Endothelial cell of umbilical vein (primary cell): Measurements from ENCODE around the gene CDK6. TPM values are rescaled to one million over a fixed set of nuclear protein-coding genes. Genes with fewer than 3 reads are reported as not detected.

ENCODE experiments used
- BruUV-seq: library from RNA; stranded (reverse); fragments of 400-500 nt; replicated peaks from 2 replicates; lab custom pipeline; 2021; lab: Mats Ljungman, UMichigan
- CTCF ChIA-PET: fragments of 300-600, 350-600 bp; sonication (Branson Sonifier 250); formaldehyde crosslinking; loops from one replicate; lab custom pipeline; 2021; ENCODE audit warnings: antibody characterized with exemption, inconsistent platforms; lab: Charles Lee
- POLR2A ChIA-PET: fragments of 300-600, 350-600 bp; sonication (Branson Sonifier 250); formaldehyde crosslinking; loops from one replicate; lab custom pipeline; 2021; ENCODE audit warnings: antibody characterized with exemption, inconsistent platforms; lab: Charles Lee
- DNase-seq: peaks from one replicate; pipeline ENCODE4 v3.0.0-alpha.2; 2011; ENCODE audit warnings: low read depth, low spot score
- FAIRE-seq: peaks from 2 replicates; lab custom pipeline; 2011; peaks lifted over from hg19 to GRCh38; lab: Jason Lieb, UNC
- H2AFZ ChIP-seq: 2 replicates; pipeline ENCODE4 v1.6.0; 2012; ENCODE audit warnings: low read depth, low read length, control low read depth, inconsistent platforms
- H3K27ac ChIP-seq: 2 replicates; pipeline ENCODE4 v1.5.1; 2011; ENCODE audit warnings: low read depth, mild to moderate bottlenecking, control low read depth, low read length, moderate library complexity; ENCODE audit not compliant: insufficient read depth
- H3K27me3 ChIP-seq, 2 experiments: 2 replicates each; pipeline versions ENCODE4 v1.6.0 to v1.6.1; 2011; ENCODE audit warnings: low read length in 2 of 2, mixed read lengths in 1 of 2; ENCODE audit not compliant: control insufficient read depth in 2 of 2, insufficient read depth in 2 of 2
- H3K36me3 ChIP-seq, 2 experiments: 2 replicates in 1 of 2; 3 replicates in 1 of 2; pipeline ENCODE4 v1.5.1; 2011; ENCODE audit warnings: low read length in 2 of 2, mild to moderate bottlenecking in 1 of 2, moderate library complexity in 1 of 2; ENCODE audit not compliant: control insufficient read depth in 2 of 2, insufficient read depth in 2 of 2; ENCODE audit errors: extremely low read depth in 1 of 2
- H3K4me1 ChIP-seq: 3 replicates; pipeline ENCODE4 v1.5.1; 2011; ENCODE audit warnings: mild to moderate bottlenecking, low read length; ENCODE audit not compliant: control insufficient read depth, insufficient read depth; ENCODE audit errors: extremely low read depth
- H3K4me2 ChIP-seq: 2 replicates; pipeline ENCODE4 v1.6.1; 2011; ENCODE audit warnings: low read length, control low read depth, mixed read lengths; ENCODE audit not compliant: insufficient read depth
- H3K4me3 ChIP-seq, 3 experiments: fragments of 200-600 bp in 1 of 3; sonication (generic), shearing (Covaris generic) in 1 of 3; replicated peaks in 1 of 3; 2 replicates each; pipeline ENCODE4 v1.5.1; 2011 to 2016; ENCODE audit warnings: control low read depth in 3 of 3, low read length in 3 of 3, mild to moderate bottlenecking in 2 of 3, inconsistent platforms in 1 of 3, low read depth in 1 of 3, moderate library complexity in 1 of 3; ENCODE audit not compliant: insufficient read depth in 1 of 3
- H3K79me2 ChIP-seq: 2 replicates; pipeline ENCODE4 v1.6.0; 2012; ENCODE audit warnings: low read length, inconsistent platforms; ENCODE audit not compliant: control insufficient read depth, insufficient read depth
- H3K9ac ChIP-seq: replicated peaks from 2 replicates; pipeline ENCODE3; 2011; ENCODE audit warnings: low read length, control low read depth; ENCODE audit not compliant: insufficient read depth; ENCODE audit errors: extremely low read depth
- H3K9me1 ChIP-seq: replicated peaks from 3 replicates; pipeline ENCODE4 v1.6.0; 2011; ENCODE audit warnings: mild to moderate bottlenecking, low read length; ENCODE audit not compliant: control insufficient read depth, insufficient read depth; ENCODE audit errors: extremely low read depth
- H3K9me3 ChIP-seq: replicated peaks from 2 replicates; pipeline ENCODE4 v1.5.1; 2012; ENCODE audit warnings: low read length, inconsistent platforms; ENCODE audit not compliant: control insufficient read depth, insufficient read depth
- H4K20me1 ChIP-seq: replicated peaks from 2 replicates; pipeline ENCODE3; 2011; ENCODE audit warnings: mild to moderate bottlenecking, low read length; ENCODE audit not compliant: control insufficient read depth, insufficient read depth; ENCODE audit errors: extremely low read depth
- CTCF ChIP-seq, 2 donors: IDR thresholded peaks; 1 replicate in 1 of 2; 2 replicates in 1 of 2; pipeline ENCODE4 v1.5.1; 2011; ENCODE audit warnings: low read length in 2 of 2, mild to moderate bottlenecking in 2 of 2, moderate library complexity in 2 of 2, control low read depth in 1 of 2, inconsistent platforms in 1 of 2, low read depth in 1 of 2; ENCODE audit not compliant: insufficient read depth in 1 of 2; ENCODE audit errors: extremely low read depth in 1 of 2
- EZH2 ChIP-seq: IDR thresholded peaks from 2 replicates; pipeline ENCODE4 v1.6.1; 2012; ENCODE audit warnings: borderline replicate concordance, low read depth, mild to moderate bottlenecking, moderate library complexity, low read length, inconsistent platforms; ENCODE audit not compliant: severe bottlenecking
- FOS ChIP-seq: IDR thresholded peaks from 2 replicates; pipeline ENCODE4 v1.6.1; 2011; ENCODE audit warnings: mild to moderate bottlenecking, low read length, moderate library complexity, borderline replicate concordance; ENCODE audit not compliant: insufficient read depth
- GATA2 ChIP-seq: IDR thresholded peaks from 2 replicates; pipeline ENCODE4 v1.7.0; 2011; ENCODE audit warnings: low read depth, mild to moderate bottlenecking, moderate library complexity, mixed read lengths, low read length; ENCODE audit not compliant: insufficient read length, insufficient read depth
- JUN ChIP-seq: IDR thresholded peaks from 2 replicates; pipeline ENCODE4 v1.6.1; 2011; ENCODE audit warnings: borderline replicate concordance, low read depth; ENCODE audit not compliant: insufficient read length, insufficient read depth
- MAX ChIP-seq: IDR thresholded peaks from 2 replicates; pipeline ENCODE4 v1.6.1; 2011; ENCODE audit not compliant: insufficient read depth, insufficient read length
- MYC ChIP-seq: IDR thresholded peaks from one replicate; pipeline ENCODE4 v1.6.1; 2011; ENCODE audit warnings: mild to moderate bottlenecking, low read depth, low read length
- POLR2A ChIP-seq: IDR thresholded peaks from 2 replicates; pipeline ENCODE4 v1.6.1; 2012; ENCODE audit warnings: low read depth, mild to moderate bottlenecking, control low read depth, low read length
- POLR2AphosphoS5 ChIP-seq: IDR thresholded peaks from 2 replicates; pipeline ENCODE4 v1.6.1; 2012; ENCODE audit warnings: low read depth, mild to moderate bottlenecking, control low read depth, low read length, moderate library complexity; ENCODE audit not compliant: insufficient read depth
- dilution Hi-C: fragments of 300-500 bp; cut with MboI; formaldehyde crosslinking; loops from one replicate; pipeline ENCODE4 v1.15.0; 2019; ENCODE audit warnings: low sequenced_read_pairs; ENCODE audit not compliant: extremely low pct_ligation_motif_present
- intact Hi-C: fragments of 100-400 bp; cut with micrococcal nuclease; formaldehyde crosslinking; loops from one replicate; pipeline ENCODE4 v1.10.0; 2022
- polyA plus RNA-seq, 4 experiments: library from polyadenylated mRNA; depleted of rRNA in 3 of 4; stranded (reverse) in 3 of 4; unstranded in 1 of 4; fragments of >200 nt; gene quantifications; 2 replicates each; pipeline versions ENCODE4 v1.2.1 to v1.2.3, GENCODE V29; 2011 to 2012; ENCODE audit warnings: missing spikeins in 1 of 4
- total RNA-seq: library from RNA; stranded (reverse); gene quantifications from 2 replicates; pipeline ENCODE4 v1.2.3, GENCODE V29; 2021

CDK6 gene
- total and polyA plus RNA-seq, 2 donors (not counting 3 experiments of a cell fraction or from before 2014, with no cell fraction given): 6.0 to 28.2 TPM

- ChIA-PET CTCF (interaction anchor here (0.9 to 2.6 kb wide), 2 partner anchors 10 to 22 kb away, joined by 3 to 9 read pairs; no protein-coding TSS in a partner anchor), POLR2A (no interaction called here)
- Histone ChIP-seq H3K4me1 (peaks cover 29% of the 10 kb centered on the region), H3K27me3 (no peaks in the 10 kb centered on the region), H3K4me3 (no peak overlapping the region), H3K27ac (no peak overlapping the region), H4K20me1 (no peaks in the 10 kb centered on the region), H3K9me1 (no peaks in the 10 kb centered on the region), H3K9me3 (no peaks in the 10 kb centered on the region), H3K9ac (no peak overlapping the region), H3K4me2 (no peak overlapping the region), H2AFZ (no peak overlapping the region), H3K79me2 (peaks cover 42% of the 10 kb centered on the region), H3K36me3 (no peaks in the 10 kb centered on the region)
- no peak for TF ChIP-seq POLR2A
- TF ChIP-seq POLR2AphosphoS5: no peak
- no peak for TF ChIP-seq CTCF (IDR thresholded peaks at IDR 0.05; ENCODE audit: extremely low read depth in 1 of 2, insufficient read depth in 1 of 2, low read depth in 1 of 2, low read length in 2 of 2)
- TF ChIP-seq EZH2: no peak
- no peak for TF ChIP-seq MAX
- no peak for TF ChIP-seq MYC
- TF ChIP-seq FOS: no peak
- no peak for TF ChIP-seq JUN
- no peak for TF ChIP-seq GATA2
- BruUV-seq: no TSS peak
- dilution Hi-C loops (no loop called here), intact Hi-C loops (no loop called here)
- DNase-seq: no peak
- no peak for FAIRE-seq
Measured at GRCh38 chr7:92811158-92811557, 25.2 kb downstream of the CDK6 start.
